Measurements from ENCODE around the gene PSME3IP1. TPM values are rescaled to one million over a fixed set of nuclear protein-coding genes. Genes with fewer than 3 reads are reported as not detected.

PSME3IP1 gene
- total RNA-seq, 2 donors from 2014 or later: 26.7 to 32.9 TPM

DNA sequence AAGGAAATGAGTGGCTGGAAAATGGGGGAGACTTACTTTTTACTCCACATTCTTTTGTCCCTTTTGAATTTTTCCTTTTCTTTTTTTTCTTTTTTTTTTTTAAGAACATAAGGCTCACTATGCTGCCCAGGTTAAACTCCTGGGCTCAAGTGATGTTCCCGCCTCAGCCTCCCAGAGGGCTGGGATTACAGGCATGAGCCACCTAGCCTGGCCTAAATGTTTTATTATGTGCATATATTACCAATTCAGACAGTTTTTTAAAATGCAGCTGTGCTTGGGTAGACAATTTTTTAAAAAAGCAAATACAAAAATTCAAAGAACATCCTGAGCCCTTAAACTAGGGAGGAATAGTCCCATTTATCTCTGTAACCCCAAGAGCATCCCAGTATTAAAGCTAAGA lies 28.3 kb downstream of the PSME3IP1 start:
- no peak for DNase-seq
- Histone ChIP-seq H3K4me1 (no peaks in the 10 kb centered on the region), H3K27me3 (no peaks in the 10 kb centered on the region), H3K9me3 (no peaks in the 10 kb centered on the region), H3K4me3 (no peak overlapping the region), H3K36me3 (replicated peaks in 1 of 2; ENCODE audit: insufficient read depth in 1 of 2, low read depth in 2 of 2) (peaks cover 0 to 31% of the 10 kb centered on the region in 2 donors), H3K27ac (no peak overlapping the region)
- no peak for ATAC-seq
- intact Hi-C loops (cut with DNase I): no loop called here
- WGBS, 2 donors: 94 to 100% methylated on average over 1 of the region's 1 CpG
- TF ChIP-seq, protein P1, sequence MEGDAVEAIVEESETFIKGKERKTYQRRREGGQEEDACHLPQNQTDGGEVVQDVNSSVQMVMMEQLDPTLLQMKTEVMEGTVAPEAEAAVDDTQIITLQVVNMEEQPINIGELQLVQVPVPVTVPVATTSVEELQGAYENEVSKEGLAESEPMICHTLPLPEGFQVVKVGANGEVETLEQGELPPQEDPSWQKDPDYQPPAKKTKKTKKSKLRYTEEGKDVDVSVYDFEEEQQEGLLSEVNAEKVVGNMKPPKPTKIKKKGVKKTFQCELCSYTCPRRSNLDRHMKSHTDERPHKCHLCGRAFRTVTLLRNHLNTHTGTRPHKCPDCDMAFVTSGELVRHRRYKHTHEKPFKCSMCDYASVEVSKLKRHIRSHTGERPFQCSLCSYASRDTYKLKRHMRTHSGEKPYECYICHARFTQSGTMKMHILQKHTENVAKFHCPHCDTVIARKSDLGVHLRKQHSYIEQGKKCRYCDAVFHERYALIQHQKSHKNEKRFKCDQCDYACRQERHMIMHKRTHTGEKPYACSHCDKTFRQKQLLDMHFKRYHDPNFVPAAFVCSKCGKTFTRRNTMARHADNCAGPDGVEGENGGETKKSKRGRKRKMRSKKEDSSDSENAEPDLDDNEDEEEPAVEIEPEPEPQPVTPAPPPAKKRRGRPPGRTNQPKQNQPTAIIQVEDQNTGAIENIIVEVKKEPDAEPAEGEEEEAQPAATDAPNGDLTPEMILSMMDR (IDR thresholded peaks at IDR 0.05): no peak
- TF ChIP-seq POLR2A (IDR thresholded peaks at IDR 0.05): no peak

DNA sequence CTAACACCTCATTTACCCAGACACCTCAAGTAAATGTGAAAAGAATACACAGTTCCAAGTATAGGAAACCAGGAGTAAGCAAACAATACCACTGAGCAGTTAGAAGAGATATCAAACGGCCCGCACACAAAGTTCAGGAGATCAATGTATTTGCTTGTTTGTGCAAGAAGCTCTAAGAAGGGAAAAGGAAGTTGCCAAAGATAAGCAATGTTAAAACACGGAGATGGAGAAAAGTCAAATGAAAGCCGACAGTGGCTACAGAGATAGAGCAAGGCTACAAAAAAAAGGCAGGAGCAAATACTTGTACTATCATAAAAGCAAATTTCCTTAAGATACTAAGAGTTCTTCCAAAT lies 29.5 kb downstream of the PSME3IP1 start:
- no peak for ATAC-seq
- intact Hi-C loops (cut with DNase I): no loop called here
- H3K9me3 ChIP-seq: no peaks in the 10 kb centered on the region

GRCh38 chr16:57155702-57156350 lies 30.0 kb downstream of the PSME3IP1 start:
- Histone ChIP-seq H3K27ac (no peak overlapping the region), H3K36me3 (replicated peaks in 1 of 2; ENCODE audit: insufficient read depth in 1 of 2, low read depth in 2 of 2) (peaks cover 0 to 29% of the 10 kb centered on the region in 2 donors), H3K27me3 (no peaks in the 10 kb centered on the region), H3K9me3 (no peaks in the 10 kb centered on the region), H3K4me3 (no peak overlapping the region), H3K4me1 (peaks cover 5% of the 10 kb centered on the region)
- WGBS, 2 donors: 74 to 82% methylated on average over 6 of the region's 6 CpGs
- no peak for DNase-seq
- ATAC-seq: no peak
- intact Hi-C loops (cut with DNase I): no loop called here
- TF ChIP-seq, protein P1 (IDR thresholded peaks at IDR 0.05): no peak
- TF ChIP-seq POLR2A (IDR thresholded peaks at IDR 0.05): no peak

More for the DNA sequence above, 29.5 kb downstream of the PSME3IP1 start:
- WGBS, 2 donors: 33 to 35% methylated on average over 4 of the region's 4 CpGs
- no peak for DNase-seq
- H3K27ac ChIP-seq: no peak overlapping the region
- no peak for TF ChIP-seq POLR2A (IDR thresholded peaks at IDR 0.05)
- TF ChIP-seq, protein P1 (IDR thresholded peaks at IDR 0.05): no peak
- no peaks in the 10 kb centered on the region for H3K4me1 ChIP-seq
- H3K27me3 ChIP-seq: no peaks in the 10 kb centered on the region
- peaks cover 0 to 29% of the 10 kb centered on the region in 2 donors for H3K36me3 ChIP-seq (replicated peaks in 1 of 2; ENCODE audit: insufficient read depth in 1 of 2, low read depth in 2 of 2)
- H3K4me3 ChIP-seq: no peak overlapping the region

DNA sequence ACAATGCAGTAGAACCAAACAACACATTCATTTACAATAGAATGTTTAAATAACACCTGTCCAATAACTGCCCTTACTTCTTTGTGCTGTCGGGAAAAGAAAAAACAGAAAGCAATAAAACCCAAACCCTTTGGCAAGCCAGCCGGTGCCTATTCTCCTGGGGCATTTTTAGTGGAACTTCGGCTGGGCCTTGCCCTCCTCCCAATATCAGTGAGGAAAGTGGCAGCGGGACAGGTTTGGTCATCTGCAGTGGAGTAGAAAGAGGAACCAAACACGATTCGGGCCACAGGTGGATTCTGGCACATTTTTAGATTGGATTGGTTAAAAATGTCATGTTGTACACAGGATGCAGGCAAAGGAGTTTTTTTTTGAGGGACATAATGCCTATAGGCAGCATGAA lies 32.0 kb downstream of the PSME3IP1 start:
- 87 to 96% methylated on average over 6 of the region's 6 CpGs for WGBS, 2 donors
- H3K27ac ChIP-seq: no peak overlapping the region
- DNase-seq: no peak
- peaks cover 10% of the 10 kb centered on the region for H3K4me1 ChIP-seq
- TF ChIP-seq, protein P1 (IDR thresholded peaks at IDR 0.05): no peak
- TF ChIP-seq POLR2A (IDR thresholded peaks at IDR 0.05): no peak
- H3K27me3 ChIP-seq: no peaks in the 10 kb centered on the region
- intact Hi-C loops (cut with DNase I): no loop called here
- no peak for ATAC-seq
- no peaks in the 10 kb centered on the region for H3K9me3 ChIP-seq
- no peak overlapping the region for H3K4me3 ChIP-seq
- H3K36me3 ChIP-seq (replicated peaks in 1 of 2; ENCODE audit: insufficient read depth in 1 of 2, low read depth in 2 of 2): peaks cover 0 to 24% of the 10 kb centered on the region in 2 donors

Measured in body of pancreas (tissue), 4 donors.